ENCODE data around the gene NCBP1.

DNA sequence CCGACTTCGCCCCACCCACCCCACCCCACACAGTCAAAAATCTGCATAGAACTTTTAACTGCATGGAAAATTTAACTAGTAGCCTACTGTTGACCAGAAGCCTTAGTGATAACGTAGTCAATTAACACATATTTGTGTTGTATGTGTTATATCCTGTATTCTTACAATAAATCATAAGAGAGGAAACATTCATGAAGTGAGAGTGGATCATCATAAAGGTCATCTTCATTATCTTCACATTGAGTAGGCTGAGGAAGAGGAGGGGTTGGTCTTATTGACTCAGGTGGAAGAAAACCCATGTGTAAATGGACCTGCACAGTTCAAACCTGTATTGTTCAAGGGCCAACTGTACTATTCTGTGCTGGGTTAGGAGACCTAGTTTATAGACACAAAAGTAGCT is 32.1 kb downstream of the NCBP1 start:
- TF ChIP-seq, protein P1, sequence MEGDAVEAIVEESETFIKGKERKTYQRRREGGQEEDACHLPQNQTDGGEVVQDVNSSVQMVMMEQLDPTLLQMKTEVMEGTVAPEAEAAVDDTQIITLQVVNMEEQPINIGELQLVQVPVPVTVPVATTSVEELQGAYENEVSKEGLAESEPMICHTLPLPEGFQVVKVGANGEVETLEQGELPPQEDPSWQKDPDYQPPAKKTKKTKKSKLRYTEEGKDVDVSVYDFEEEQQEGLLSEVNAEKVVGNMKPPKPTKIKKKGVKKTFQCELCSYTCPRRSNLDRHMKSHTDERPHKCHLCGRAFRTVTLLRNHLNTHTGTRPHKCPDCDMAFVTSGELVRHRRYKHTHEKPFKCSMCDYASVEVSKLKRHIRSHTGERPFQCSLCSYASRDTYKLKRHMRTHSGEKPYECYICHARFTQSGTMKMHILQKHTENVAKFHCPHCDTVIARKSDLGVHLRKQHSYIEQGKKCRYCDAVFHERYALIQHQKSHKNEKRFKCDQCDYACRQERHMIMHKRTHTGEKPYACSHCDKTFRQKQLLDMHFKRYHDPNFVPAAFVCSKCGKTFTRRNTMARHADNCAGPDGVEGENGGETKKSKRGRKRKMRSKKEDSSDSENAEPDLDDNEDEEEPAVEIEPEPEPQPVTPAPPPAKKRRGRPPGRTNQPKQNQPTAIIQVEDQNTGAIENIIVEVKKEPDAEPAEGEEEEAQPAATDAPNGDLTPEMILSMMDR (IDR thresholded peaks at IDR 0.05): no peak
- TF ChIP-seq POLR2A (IDR thresholded peaks at IDR 0.05): no peak

Measured in tibial nerve (tissue), 3 donors.